ENCODE measurements around the gene KIAA1614.

The KIAA1614 gene

GRCh38 chr1:180887841-180888240 lies 24.9 kb upstream of the KIAA1614 start:
- TF ChIP-seq CTCF (IDR thresholded peaks at IDR 0.05; ENCODE audit: insufficient read depth, low read length, missing control alignments), result no peak
- no peak for DNase-seq (ENCODE audit: low read depth, low spot score)
- CTCF ChIA-PET, result interaction anchor here (8.4 to 9.2 kb wide), 2 partner anchors 255 to 277 kb away, joined by 131 to 174 read pairs; no protein-coding TSS in a partner anchor
- POLR2A ChIA-PET, result no interaction called here
- H3K4me3 ChIP-seq (ENCODE audit: low read depth, low read length), result no peak overlapping the region

GRCh38 chr1:180888870-180889269 lies 23.8 kb upstream of the KIAA1614 start:
- CTCF ChIA-PET, result interaction anchor here (9.2 kb wide), 1 partner anchor 254 kb away, joined by 131 read pairs; no protein-coding TSS in a partner anchor

GRCh38 chr1:180889325-180889724 lies 23.4 kb upstream of the KIAA1614 start:
- ChIA-PET CTCF (no interaction called here), POLR2A (no interaction called here)
- no peak for TF ChIP-seq CTCF (IDR thresholded peaks at IDR 0.05; ENCODE audit: insufficient read depth, low read length, missing control alignments)
- H3K4me3 ChIP-seq (ENCODE audit: low read depth, low read length), result no peak overlapping the region
- no peak for DNase-seq (ENCODE audit: low read depth, low spot score)

More at GRCh38 chr1:180888870-180889269, 23.8 kb upstream of the KIAA1614 start:
- TF ChIP-seq CTCF (IDR thresholded peaks at IDR 0.05; ENCODE audit: insufficient read depth, low read length, missing control alignments), result no peak
- no peak for DNase-seq (ENCODE audit: low read depth, low spot score)
- POLR2A ChIA-PET, result no interaction called here
- H3K4me3 ChIP-seq (ENCODE audit: low read depth, low read length), result no peak overlapping the region

GRCh38 chr1:180892272-180892671 lies 20.4 kb upstream of the KIAA1614 start:
- ChIA-PET CTCF (interaction anchor here (0.8 to 2.4 kb wide), 3 partner anchors 9 to 274 kb away, joined by 3 to 10 read pairs (median 4); no protein-coding TSS in a partner anchor), POLR2A (no interaction called here)
- no peak overlapping the region for H3K4me3 ChIP-seq (ENCODE audit: low read depth, low read length)
- no peak for DNase-seq (ENCODE audit: low read depth, low spot score)
- TF ChIP-seq CTCF (IDR thresholded peaks at IDR 0.05; ENCODE audit: insufficient read depth, low read length, missing control alignments), result no peak

- TF ChIP-seq CTCF (IDR thresholded peaks at IDR 0.05; ENCODE audit: insufficient read depth, low read length, missing control alignments), result no peak
- H3K4me3 ChIP-seq (ENCODE audit: low read depth, low read length), result no peak overlapping the region
- DNase-seq (ENCODE audit: low read depth, low spot score), result no peak
- ChIA-PET CTCF (interaction anchor here (1.8 to 2.4 kb wide), 2 partner anchors 9 to 11 kb away, joined by 4 to 10 read pairs; no protein-coding TSS in a partner anchor), POLR2A (no interaction called here)
These were observed 20.0 kb upstream of the KIAA1614 start for GRCh38 chr1:180892675-180893074.

- no peak for TF ChIP-seq CTCF (IDR thresholded peaks at IDR 0.05; ENCODE audit: insufficient read depth, low read length, missing control alignments)
- DNase-seq (ENCODE audit: low read depth, low spot score), result no peak
- ChIA-PET CTCF (interaction anchor here (2.4 kb wide), 1 partner anchor 12 kb away, joined by 10 read pairs; no protein-coding TSS in a partner anchor), POLR2A (no interaction called here)
- H3K4me3 ChIP-seq (ENCODE audit: low read depth, low read length), result no peak overlapping the region
These were observed 19.1 kb upstream of the KIAA1614 start for GRCh38 chr1:180893614-180894013.

Data from AG04449 (cell line).